Endothelial cell (in vitro differentiated cells): ENCODE measurements around the gene COBL. TPM values are rescaled to one million over a fixed set of nuclear protein-coding genes. Genes with fewer than 3 reads are reported as not detected.

Source experiments
- DNase-seq: peaks from one replicate; pipeline ENCODE4 v3.0.0; 2021; ENCODE audit warnings: low spot score
- H3K27ac Mint-ChIP-seq: one replicate; pipeline ENCODE4 v1.8.0; 2021; ENCODE audit warnings: mixed read lengths, inconsistent platforms; ENCODE audit not compliant: unreplicated experiment
- H3K27me3 Mint-ChIP-seq: one replicate; pipeline ENCODE4 v1.8.0; 2021; ENCODE audit warnings: mild to moderate bottlenecking, moderate library complexity, mixed read lengths, inconsistent platforms; ENCODE audit not compliant: unreplicated experiment
- H3K36me3 Mint-ChIP-seq: one replicate; pipeline ENCODE4 v1.8.0; 2021; ENCODE audit warnings: mild to moderate bottlenecking, low read depth, mixed read lengths, inconsistent platforms; ENCODE audit not compliant: unreplicated experiment
- H3K4me1 Mint-ChIP-seq: one replicate; pipeline ENCODE4 v1.8.0; 2021; ENCODE audit warnings: mild to moderate bottlenecking, mixed read lengths, inconsistent platforms; ENCODE audit not compliant: unreplicated experiment
- H3K4me3 Mint-ChIP-seq: one replicate; pipeline ENCODE4 v1.8.0; 2021; ENCODE audit warnings: mild to moderate bottlenecking, mixed read lengths, inconsistent platforms; ENCODE audit not compliant: unreplicated experiment
- H3K9me3 Mint-ChIP-seq: one replicate; pipeline ENCODE4 v1.8.0; 2021; ENCODE audit warnings: mixed read lengths, inconsistent platforms; ENCODE audit not compliant: unreplicated experiment
- total RNA-seq: library from RNA; stranded (reverse); fragmentation: NEBNext Ultra II Directional; extraction: Animal tissue kit (Norgen Biotek cat#: 25700); gene quantifications from one replicate; pipeline ENCODE4 v1.2.1, GENCODE V29; 2021; ENCODE audit not compliant: unreplicated experiment
- TF ChIP-seq, protein P1 (sequence below): fragments of 200-600 bp; sonication (generic); IDR thresholded peaks from one replicate; pipeline ENCODE4 v1.5.0; 2021; ENCODE audit warnings: antibody characterized with exemption; ENCODE audit not compliant: unreplicated experiment

COBL gene
- total RNA-seq, 1 donor from 2014 or later = 1.8 TPM

DNA sequence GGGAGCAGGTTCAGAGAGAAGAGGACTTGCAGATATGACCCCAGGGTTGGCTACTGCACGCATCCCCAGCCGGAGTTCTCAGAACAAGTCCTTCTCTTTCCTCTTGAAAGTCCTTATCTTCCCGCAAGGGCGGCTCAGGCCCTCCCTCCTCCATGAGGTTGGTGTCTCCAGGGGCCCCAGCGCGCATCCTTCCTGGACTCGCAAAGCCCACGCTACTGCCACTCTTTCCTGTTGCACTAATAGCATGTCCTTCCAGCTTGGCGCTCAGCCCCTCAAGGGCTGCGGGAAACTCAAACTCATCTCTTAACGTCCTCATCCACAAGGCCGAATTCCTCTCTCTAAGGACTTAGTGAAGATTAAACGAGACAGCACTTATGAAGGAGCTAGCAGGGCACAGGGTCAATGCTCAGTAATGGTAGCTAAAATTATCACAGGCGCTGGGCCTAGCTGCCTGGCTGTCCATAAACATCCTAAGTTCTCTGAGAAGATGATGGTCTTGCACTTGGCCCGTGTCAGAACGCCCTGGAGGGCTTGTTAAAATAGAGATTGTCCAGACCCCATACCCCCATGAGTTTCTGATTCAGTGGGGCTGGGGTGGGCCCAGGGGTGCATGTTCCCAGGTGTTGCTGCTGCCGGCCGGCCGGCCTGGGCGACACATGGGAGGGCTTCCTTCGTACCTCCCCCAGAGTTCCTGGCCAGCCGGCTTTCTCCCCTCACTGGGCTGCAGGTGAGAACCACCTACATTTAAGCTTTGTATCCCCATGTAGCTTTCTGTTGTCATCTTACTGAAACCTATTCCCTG is 261.4 kb downstream of the COBL start:
- Mint-ChIP-seq H3K4me3 (no peak overlapping the region), H3K36me3 (no peaks in the 10 kb centered on the region), H3K27me3 (peaks cover 6% of the 10 kb centered on the region), H3K27ac (no peak overlapping the region), H3K4me1 (peaks cover 5% of the 10 kb centered on the region), H3K9me3 (no peaks in the 10 kb centered on the region)
- no peak for DNase-seq
- TF ChIP-seq, protein P1, sequence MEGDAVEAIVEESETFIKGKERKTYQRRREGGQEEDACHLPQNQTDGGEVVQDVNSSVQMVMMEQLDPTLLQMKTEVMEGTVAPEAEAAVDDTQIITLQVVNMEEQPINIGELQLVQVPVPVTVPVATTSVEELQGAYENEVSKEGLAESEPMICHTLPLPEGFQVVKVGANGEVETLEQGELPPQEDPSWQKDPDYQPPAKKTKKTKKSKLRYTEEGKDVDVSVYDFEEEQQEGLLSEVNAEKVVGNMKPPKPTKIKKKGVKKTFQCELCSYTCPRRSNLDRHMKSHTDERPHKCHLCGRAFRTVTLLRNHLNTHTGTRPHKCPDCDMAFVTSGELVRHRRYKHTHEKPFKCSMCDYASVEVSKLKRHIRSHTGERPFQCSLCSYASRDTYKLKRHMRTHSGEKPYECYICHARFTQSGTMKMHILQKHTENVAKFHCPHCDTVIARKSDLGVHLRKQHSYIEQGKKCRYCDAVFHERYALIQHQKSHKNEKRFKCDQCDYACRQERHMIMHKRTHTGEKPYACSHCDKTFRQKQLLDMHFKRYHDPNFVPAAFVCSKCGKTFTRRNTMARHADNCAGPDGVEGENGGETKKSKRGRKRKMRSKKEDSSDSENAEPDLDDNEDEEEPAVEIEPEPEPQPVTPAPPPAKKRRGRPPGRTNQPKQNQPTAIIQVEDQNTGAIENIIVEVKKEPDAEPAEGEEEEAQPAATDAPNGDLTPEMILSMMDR = no peak

DNA sequence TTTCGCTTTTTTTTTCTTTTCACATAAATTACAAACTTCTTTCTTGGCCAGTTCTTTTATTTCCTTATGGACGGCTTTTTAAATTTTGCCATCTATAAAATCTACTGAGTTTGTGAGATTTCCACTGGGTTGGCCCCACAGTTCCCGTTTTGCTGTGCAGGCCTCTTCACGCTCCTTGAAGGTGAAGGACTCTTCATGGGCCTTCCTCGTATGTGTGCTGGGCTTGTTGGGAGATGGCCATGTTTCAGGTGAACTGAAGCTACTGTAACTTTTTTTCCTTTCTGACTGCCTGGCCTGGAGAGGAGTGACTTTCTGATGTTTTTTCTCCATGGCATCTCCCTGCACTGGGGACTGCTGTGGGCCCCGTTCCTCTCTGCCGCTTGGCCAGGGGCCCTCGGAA is 262.4 kb downstream of the COBL start:
- Mint-ChIP-seq H3K27ac (no peak overlapping the region), H3K36me3 (no peaks in the 10 kb centered on the region), H3K27me3 (peaks cover 6% of the 10 kb centered on the region), H3K4me3 (no peak overlapping the region), H3K9me3 (no peaks in the 10 kb centered on the region), H3K4me1 (peaks cover 5% of the 10 kb centered on the region)
- DNase-seq = no peak
- TF ChIP-seq, protein P1 = no peak

DNA sequence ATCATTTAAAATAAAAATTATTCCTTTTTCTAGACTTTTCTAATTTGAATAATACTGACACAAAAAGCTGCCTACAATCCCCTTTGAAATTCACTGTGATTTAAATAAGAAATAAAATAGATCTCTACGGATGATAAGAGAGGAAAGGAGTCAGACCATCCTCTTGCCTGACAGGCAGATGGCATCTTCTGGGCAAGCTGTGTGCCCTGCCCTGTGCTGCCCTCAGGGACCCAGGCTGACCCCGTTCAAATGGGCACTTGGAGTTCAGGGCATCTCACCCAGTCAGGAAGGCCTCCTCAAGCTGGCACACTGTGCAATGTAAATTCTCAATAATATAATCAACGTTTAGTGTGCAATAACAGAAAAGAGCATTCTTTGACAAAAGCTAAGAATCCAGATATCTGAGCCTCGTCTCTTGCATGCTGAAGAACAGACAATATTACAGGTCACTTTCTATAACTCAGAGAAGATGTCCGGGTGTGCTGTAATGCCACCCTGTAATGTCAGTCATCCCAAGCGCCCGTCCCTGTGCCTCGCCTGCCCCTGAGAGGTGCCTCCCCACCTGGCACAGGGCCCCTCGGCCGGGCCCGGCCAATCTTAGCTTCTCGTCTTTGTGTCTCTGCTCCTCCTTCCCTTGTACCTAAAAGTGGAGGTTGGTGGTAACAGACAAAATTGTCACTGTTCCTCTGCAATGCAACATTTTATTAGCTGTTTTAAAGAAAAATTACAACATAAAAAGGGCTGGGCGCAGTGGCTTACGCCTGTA is 263.3 kb downstream of the COBL start:
- no peaks in the 10 kb centered on the region for H3K36me3 Mint-ChIP-seq
- H3K27ac Mint-ChIP-seq = no peak overlapping the region
- H3K9me3 Mint-ChIP-seq = no peaks in the 10 kb centered on the region
- peaks cover 4% of the 10 kb centered on the region for H3K27me3 Mint-ChIP-seq
- DNase-seq = no peak
- TF ChIP-seq, protein P1 = no peak
- H3K4me3 Mint-ChIP-seq = no peak overlapping the region
- H3K4me1 Mint-ChIP-seq = peaks cover 5% of the 10 kb centered on the region

DNA sequence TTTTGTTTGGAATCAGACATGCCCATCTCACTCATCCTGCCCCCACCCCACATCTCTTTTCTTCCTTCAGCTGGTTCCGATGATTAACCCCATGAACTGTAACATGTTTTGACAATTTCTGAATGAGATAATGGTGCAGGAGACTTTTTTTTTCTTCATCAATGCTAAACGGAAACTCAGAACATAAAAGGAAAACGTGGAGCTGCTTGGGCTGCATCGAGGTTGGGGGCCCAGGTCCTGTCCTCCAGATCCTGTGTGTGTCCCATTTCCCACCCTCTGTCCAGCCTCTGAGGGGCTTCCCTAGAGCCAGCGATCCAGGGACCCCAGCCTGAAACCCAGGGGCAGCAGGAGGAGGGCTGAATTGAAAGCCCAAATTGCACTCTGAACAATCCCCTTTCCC is 270.1 kb downstream of the COBL start:
- TF ChIP-seq, protein P1 = no peak
- no peaks in the 10 kb centered on the region for H3K27me3 Mint-ChIP-seq
- DNase-seq = no peak
- no peaks in the 10 kb centered on the region for H3K9me3 Mint-ChIP-seq
- no peak overlapping the region for H3K27ac Mint-ChIP-seq
- H3K36me3 Mint-ChIP-seq = no peaks in the 10 kb centered on the region
- no peak overlapping the region for H3K4me3 Mint-ChIP-seq
- no peaks in the 10 kb centered on the region for H3K4me1 Mint-ChIP-seq

DNA sequence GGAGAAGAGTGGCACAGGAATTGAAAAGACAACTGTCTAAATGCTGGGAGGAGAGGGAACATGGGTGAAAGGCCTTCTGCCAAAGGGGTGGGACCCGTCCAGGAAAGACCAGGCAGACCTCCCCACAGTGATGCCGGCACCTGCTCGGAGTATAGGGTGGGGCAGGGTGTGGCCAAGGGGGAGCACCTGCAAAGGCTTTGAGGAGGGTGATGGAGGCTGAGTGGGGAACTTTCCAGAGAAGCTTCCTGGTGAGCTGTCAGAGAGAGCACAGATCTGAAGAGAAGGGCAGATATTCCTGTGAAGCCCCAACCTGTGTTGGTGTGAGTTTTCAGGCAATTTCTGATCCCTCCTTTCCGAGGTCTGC is 270.5 kb downstream of the COBL start:
- TF ChIP-seq, protein P1 = no peak
- Mint-ChIP-seq H3K9me3 (no peaks in the 10 kb centered on the region), H3K27ac (no peak overlapping the region), H3K36me3 (no peaks in the 10 kb centered on the region), H3K4me1 (peaks cover under 1% of the 10 kb centered on the region), H3K27me3 (no peaks in the 10 kb centered on the region), H3K4me3 (no peak overlapping the region)
- DNase-seq = no peak
